Endothelial cell of umbilical vein (primary cell): ENCODE results near the gene LRRC74B. TPM values are rescaled to one million over a fixed set of nuclear protein-coding genes. Genes with fewer than 3 reads are reported as not detected.

Experiments
- BruUV-seq: library from RNA; stranded (reverse); fragments of 400-500 nt; replicated peaks from 2 replicates; lab custom pipeline; 2021; lab: Mats Ljungman, UMichigan
- CTCF ChIA-PET: fragments of 300-600, 350-600 bp; sonication (Branson Sonifier 250); formaldehyde crosslinking; loops from one replicate; lab custom pipeline; 2021; ENCODE audit warnings: antibody characterized with exemption, inconsistent platforms; lab: Charles Lee
- POLR2A ChIA-PET: fragments of 300-600, 350-600 bp; sonication (Branson Sonifier 250); formaldehyde crosslinking; loops from one replicate; lab custom pipeline; 2021; ENCODE audit warnings: antibody characterized with exemption, inconsistent platforms; lab: Charles Lee
- DNase-seq: peaks from one replicate; pipeline ENCODE4 v3.0.0-alpha.2; 2011; ENCODE audit warnings: low read depth, low spot score
- FAIRE-seq: peaks from 2 replicates; lab custom pipeline; 2011; peaks lifted over from hg19 to GRCh38; lab: Jason Lieb, UNC
- H2AFZ ChIP-seq: 2 replicates; pipeline ENCODE4 v1.6.0; 2012; ENCODE audit warnings: low read depth, low read length, control low read depth, inconsistent platforms
- H3K27ac ChIP-seq: 2 replicates; pipeline ENCODE4 v1.5.1; 2011; ENCODE audit warnings: low read depth, mild to moderate bottlenecking, control low read depth, low read length, moderate library complexity; ENCODE audit not compliant: insufficient read depth
- H3K27me3 ChIP-seq, 2 experiments: 2 replicates each; pipeline versions ENCODE4 v1.6.0 to v1.6.1; 2011; ENCODE audit warnings: low read length in 2 of 2, mixed read lengths in 1 of 2; ENCODE audit not compliant: control insufficient read depth in 2 of 2, insufficient read depth in 2 of 2
- H3K36me3 ChIP-seq, 2 experiments: 2 replicates in 1 of 2; 3 replicates in 1 of 2; pipeline ENCODE4 v1.5.1; 2011; ENCODE audit warnings: low read length in 2 of 2, mild to moderate bottlenecking in 1 of 2, moderate library complexity in 1 of 2; ENCODE audit not compliant: control insufficient read depth in 2 of 2, insufficient read depth in 2 of 2; ENCODE audit errors: extremely low read depth in 1 of 2
- H3K4me1 ChIP-seq: 3 replicates; pipeline ENCODE4 v1.5.1; 2011; ENCODE audit warnings: mild to moderate bottlenecking, low read length; ENCODE audit not compliant: control insufficient read depth, insufficient read depth; ENCODE audit errors: extremely low read depth
- H3K4me2 ChIP-seq: 2 replicates; pipeline ENCODE4 v1.6.1; 2011; ENCODE audit warnings: low read length, control low read depth, mixed read lengths; ENCODE audit not compliant: insufficient read depth
- H3K4me3 ChIP-seq, 3 experiments: fragments of 200-600 bp in 1 of 3; sonication (generic), shearing (Covaris generic) in 1 of 3; replicated peaks in 1 of 3; 2 replicates each; pipeline ENCODE4 v1.5.1; 2011 to 2016; ENCODE audit warnings: control low read depth in 3 of 3, low read length in 3 of 3, mild to moderate bottlenecking in 2 of 3, inconsistent platforms in 1 of 3, low read depth in 1 of 3, moderate library complexity in 1 of 3; ENCODE audit not compliant: insufficient read depth in 1 of 3
- H3K79me2 ChIP-seq: 2 replicates; pipeline ENCODE4 v1.6.0; 2012; ENCODE audit warnings: low read length, inconsistent platforms; ENCODE audit not compliant: control insufficient read depth, insufficient read depth
- H3K9ac ChIP-seq: replicated peaks from 2 replicates; pipeline ENCODE3; 2011; ENCODE audit warnings: low read length, control low read depth; ENCODE audit not compliant: insufficient read depth; ENCODE audit errors: extremely low read depth
- H3K9me1 ChIP-seq: replicated peaks from 3 replicates; pipeline ENCODE4 v1.6.0; 2011; ENCODE audit warnings: mild to moderate bottlenecking, low read length; ENCODE audit not compliant: control insufficient read depth, insufficient read depth; ENCODE audit errors: extremely low read depth
- H3K9me3 ChIP-seq: replicated peaks from 2 replicates; pipeline ENCODE4 v1.5.1; 2012; ENCODE audit warnings: low read length, inconsistent platforms; ENCODE audit not compliant: control insufficient read depth, insufficient read depth
- H4K20me1 ChIP-seq: replicated peaks from 2 replicates; pipeline ENCODE3; 2011; ENCODE audit warnings: mild to moderate bottlenecking, low read length; ENCODE audit not compliant: control insufficient read depth, insufficient read depth; ENCODE audit errors: extremely low read depth
- EZH2 ChIP-seq: IDR thresholded peaks from 2 replicates; pipeline ENCODE4 v1.6.1; 2012; ENCODE audit warnings: borderline replicate concordance, low read depth, mild to moderate bottlenecking, moderate library complexity, low read length, inconsistent platforms; ENCODE audit not compliant: severe bottlenecking
- FOS ChIP-seq: IDR thresholded peaks from 2 replicates; pipeline ENCODE4 v1.6.1; 2011; ENCODE audit warnings: mild to moderate bottlenecking, low read length, moderate library complexity, borderline replicate concordance; ENCODE audit not compliant: insufficient read depth
- GATA2 ChIP-seq: IDR thresholded peaks from 2 replicates; pipeline ENCODE4 v1.7.0; 2011; ENCODE audit warnings: low read depth, mild to moderate bottlenecking, moderate library complexity, mixed read lengths, low read length; ENCODE audit not compliant: insufficient read length, insufficient read depth
- JUN ChIP-seq: IDR thresholded peaks from 2 replicates; pipeline ENCODE4 v1.6.1; 2011; ENCODE audit warnings: borderline replicate concordance, low read depth; ENCODE audit not compliant: insufficient read length, insufficient read depth
- MYC ChIP-seq: IDR thresholded peaks from one replicate; pipeline ENCODE4 v1.6.1; 2011; ENCODE audit warnings: mild to moderate bottlenecking, low read depth, low read length
- POLR2A ChIP-seq: IDR thresholded peaks from 2 replicates; pipeline ENCODE4 v1.6.1; 2012; ENCODE audit warnings: low read depth, mild to moderate bottlenecking, control low read depth, low read length
- POLR2AphosphoS5 ChIP-seq: IDR thresholded peaks from 2 replicates; pipeline ENCODE4 v1.6.1; 2012; ENCODE audit warnings: low read depth, mild to moderate bottlenecking, control low read depth, low read length, moderate library complexity; ENCODE audit not compliant: insufficient read depth
- dilution Hi-C: fragments of 300-500 bp; cut with MboI; formaldehyde crosslinking; loops from one replicate; pipeline ENCODE4 v1.15.0; 2019; ENCODE audit warnings: low sequenced_read_pairs; ENCODE audit not compliant: extremely low pct_ligation_motif_present
- intact Hi-C: fragments of 100-400 bp; cut with micrococcal nuclease; formaldehyde crosslinking; loops from one replicate; pipeline ENCODE4 v1.10.0; 2022
- polyA plus RNA-seq, 4 experiments: library from polyadenylated mRNA; depleted of rRNA in 3 of 4; stranded (reverse) in 3 of 4; unstranded in 1 of 4; fragments of >200 nt; gene quantifications; 2 replicates each; pipeline versions ENCODE4 v1.2.1 to v1.2.3, GENCODE V29; 2011 to 2012; ENCODE audit warnings: missing spikeins in 1 of 4
- total RNA-seq: library from RNA; stranded (reverse); gene quantifications from 2 replicates; pipeline ENCODE4 v1.2.3, GENCODE V29; 2021
- TF ChIP-seq, protein P1 (sequence below), 2 donors: IDR thresholded peaks; 1 replicate in 1 of 2; 2 replicates in 1 of 2; pipeline ENCODE4 v1.5.1; 2011; ENCODE audit warnings: low read length in 2 of 2, mild to moderate bottlenecking in 2 of 2, moderate library complexity in 2 of 2, control low read depth in 1 of 2, inconsistent platforms in 1 of 2, low read depth in 1 of 2; ENCODE audit not compliant: insufficient read depth in 1 of 2; ENCODE audit errors: extremely low read depth in 1 of 2
- TF ChIP-seq, protein P2 (sequence below): IDR thresholded peaks from 2 replicates; pipeline ENCODE4 v1.6.1; 2011; ENCODE audit not compliant: insufficient read depth, insufficient read length

The LRRC74B gene
- total and polyA plus RNA-seq, 2 donors (not counting 3 experiments of a cell fraction or from before 2014, with no cell fraction given), result not detected

GRCh38 chr22:21104126-21104691 lies 58.5 kb downstream of the LRRC74B start:
- Histone ChIP-seq H3K9ac (no peak overlapping the region), H3K4me2 (no peak overlapping the region), H2AFZ (no peak overlapping the region), H3K79me2 (no peaks in the 10 kb centered on the region), H3K4me1 (no peaks in the 10 kb centered on the region), H3K36me3 (no peaks in the 10 kb centered on the region), H3K9me3 (no peaks in the 10 kb centered on the region), H3K9me1 (no peaks in the 10 kb centered on the region), H3K27ac (no peak overlapping the region), H4K20me1 (no peaks in the 10 kb centered on the region), H3K4me3 (no peak overlapping the region), H3K27me3 (peaks cover 4 to 5% of the 10 kb centered on the region in 2 experiments)
- intact Hi-C loops (no loop called here), dilution Hi-C loops (no loop called here)
- no TSS peak for BruUV-seq
- CTCF ChIA-PET, result interaction anchor here (0.6 to 1.7 kb wide), 2 partner anchors 9 to 300 kb away, joined by 3 to 4 read pairs; no protein-coding TSS in a partner anchor
- POLR2A ChIA-PET, result no interaction called here
- DNase-seq (no peak), FAIRE-seq (no peak)
- TF ChIP-seq GATA2 (no peak), EZH2 (no peak), POLR2A (no peak), FOS (no peak), POLR2AphosphoS5 (no peak), JUN (no peak), MYC (no peak)
- TF ChIP-seq, protein P1, sequence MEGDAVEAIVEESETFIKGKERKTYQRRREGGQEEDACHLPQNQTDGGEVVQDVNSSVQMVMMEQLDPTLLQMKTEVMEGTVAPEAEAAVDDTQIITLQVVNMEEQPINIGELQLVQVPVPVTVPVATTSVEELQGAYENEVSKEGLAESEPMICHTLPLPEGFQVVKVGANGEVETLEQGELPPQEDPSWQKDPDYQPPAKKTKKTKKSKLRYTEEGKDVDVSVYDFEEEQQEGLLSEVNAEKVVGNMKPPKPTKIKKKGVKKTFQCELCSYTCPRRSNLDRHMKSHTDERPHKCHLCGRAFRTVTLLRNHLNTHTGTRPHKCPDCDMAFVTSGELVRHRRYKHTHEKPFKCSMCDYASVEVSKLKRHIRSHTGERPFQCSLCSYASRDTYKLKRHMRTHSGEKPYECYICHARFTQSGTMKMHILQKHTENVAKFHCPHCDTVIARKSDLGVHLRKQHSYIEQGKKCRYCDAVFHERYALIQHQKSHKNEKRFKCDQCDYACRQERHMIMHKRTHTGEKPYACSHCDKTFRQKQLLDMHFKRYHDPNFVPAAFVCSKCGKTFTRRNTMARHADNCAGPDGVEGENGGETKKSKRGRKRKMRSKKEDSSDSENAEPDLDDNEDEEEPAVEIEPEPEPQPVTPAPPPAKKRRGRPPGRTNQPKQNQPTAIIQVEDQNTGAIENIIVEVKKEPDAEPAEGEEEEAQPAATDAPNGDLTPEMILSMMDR (IDR thresholded peaks at IDR 0.05; ENCODE audit: extremely low read depth in 1 of 2, insufficient read depth in 1 of 2, low read depth in 1 of 2, low read length in 2 of 2), result no peak
- TF ChIP-seq, protein P2, sequence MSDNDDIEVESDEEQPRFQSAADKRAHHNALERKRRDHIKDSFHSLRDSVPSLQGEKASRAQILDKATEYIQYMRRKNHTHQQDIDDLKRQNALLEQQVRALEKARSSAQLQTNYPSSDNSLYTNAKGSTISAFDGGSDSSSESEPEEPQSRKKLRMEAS, result no peak
